ENCODE measurements around the gene SCAMP5. TPM values are rescaled to one million over a fixed set of nuclear protein-coding genes. Genes with fewer than 3 reads are reported as not detected.

SCAMP5 gene
- total RNA-seq, 1 experiment from 2014 or later: 70.1 TPM

DNA sequence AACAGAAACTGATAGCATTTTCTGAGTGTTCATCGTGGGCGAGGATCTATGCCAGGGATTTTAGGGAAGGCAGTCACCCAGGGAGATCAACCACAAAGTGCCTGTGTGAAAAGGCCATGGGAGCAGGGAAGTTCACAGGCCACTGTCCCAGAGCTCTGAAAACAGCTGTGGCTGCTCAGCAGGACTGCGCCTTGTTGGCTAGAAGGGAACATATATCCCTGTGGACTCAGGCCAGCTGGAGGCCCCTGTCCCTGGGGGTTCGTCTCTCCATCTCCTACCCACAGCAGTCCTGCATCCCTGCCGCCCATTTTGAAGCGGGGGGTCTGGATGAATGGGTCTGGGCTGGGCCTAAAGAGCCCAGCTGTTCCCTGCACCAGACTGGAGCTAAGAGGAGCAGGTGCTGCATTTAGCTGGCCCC, 55.8 kb downstream of the SCAMP5 start:
- Mint-ChIP-seq H3K27ac (no peak overlapping the region), H3K9me3 (no peaks in the 10 kb centered on the region), H3K4me3 (no peak overlapping the region), H3K4me1 (peaks cover 5% of the 10 kb centered on the region; the same call in 1 of the 2 replicates), H3K27me3 (ENCODE audit: low read depth) (no peaks in the 10 kb centered on the region), H3K36me3 (peaks cover 9% of the 10 kb centered on the region)
- CTCF ChIA-PET: interaction anchor here (1.2 kb wide), 1 partner anchor 153 kb away, joined by 4 read pairs; no protein-coding TSS in a partner anchor
- ATAC-seq (no peak), DNase-seq (ENCODE audit: low spot score) (no peak)
- POLR2A ChIA-PET: no interaction called here
- TF ChIP-seq ELF4 (CRISPR knock-in tag; IDR thresholded peaks at IDR 0.05; ENCODE audit: low read depth) (no peak), NFYB (CRISPR knock-in tag; conservative IDR thresholded peaks at IDR 0.05; ENCODE audit: low read depth) (no peak), MYBL2 (CRISPR knock-in tag; IDR thresholded peaks at IDR 0.05) (no peak), TP53 (CRISPR knock-in tag; IDR thresholded peaks at IDR 0.05) (no peak), ZBTB21 (CRISPR knock-in tag; IDR thresholded peaks at IDR 0.05; ENCODE audit: borderline replicate concordance) (no peak), JAZF1 (CRISPR knock-in tag; IDR thresholded peaks at IDR 0.05) (no peak)
- TF ChIP-seq, protein P1, sequence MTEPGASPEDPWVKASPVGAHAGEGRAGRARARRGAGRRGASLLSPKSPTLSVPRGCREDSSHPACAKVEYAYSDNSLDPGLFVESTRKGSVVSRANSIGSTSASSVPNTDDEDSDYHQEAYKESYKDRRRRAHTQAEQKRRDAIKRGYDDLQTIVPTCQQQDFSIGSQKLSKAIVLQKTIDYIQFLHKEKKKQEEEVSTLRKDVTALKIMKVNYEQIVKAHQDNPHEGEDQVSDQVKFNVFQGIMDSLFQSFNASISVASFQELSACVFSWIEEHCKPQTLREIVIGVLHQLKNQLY (CRISPR knock-in tag; IDR thresholded peaks at IDR 0.05): no peak
- TF ChIP-seq, protein P2, sequence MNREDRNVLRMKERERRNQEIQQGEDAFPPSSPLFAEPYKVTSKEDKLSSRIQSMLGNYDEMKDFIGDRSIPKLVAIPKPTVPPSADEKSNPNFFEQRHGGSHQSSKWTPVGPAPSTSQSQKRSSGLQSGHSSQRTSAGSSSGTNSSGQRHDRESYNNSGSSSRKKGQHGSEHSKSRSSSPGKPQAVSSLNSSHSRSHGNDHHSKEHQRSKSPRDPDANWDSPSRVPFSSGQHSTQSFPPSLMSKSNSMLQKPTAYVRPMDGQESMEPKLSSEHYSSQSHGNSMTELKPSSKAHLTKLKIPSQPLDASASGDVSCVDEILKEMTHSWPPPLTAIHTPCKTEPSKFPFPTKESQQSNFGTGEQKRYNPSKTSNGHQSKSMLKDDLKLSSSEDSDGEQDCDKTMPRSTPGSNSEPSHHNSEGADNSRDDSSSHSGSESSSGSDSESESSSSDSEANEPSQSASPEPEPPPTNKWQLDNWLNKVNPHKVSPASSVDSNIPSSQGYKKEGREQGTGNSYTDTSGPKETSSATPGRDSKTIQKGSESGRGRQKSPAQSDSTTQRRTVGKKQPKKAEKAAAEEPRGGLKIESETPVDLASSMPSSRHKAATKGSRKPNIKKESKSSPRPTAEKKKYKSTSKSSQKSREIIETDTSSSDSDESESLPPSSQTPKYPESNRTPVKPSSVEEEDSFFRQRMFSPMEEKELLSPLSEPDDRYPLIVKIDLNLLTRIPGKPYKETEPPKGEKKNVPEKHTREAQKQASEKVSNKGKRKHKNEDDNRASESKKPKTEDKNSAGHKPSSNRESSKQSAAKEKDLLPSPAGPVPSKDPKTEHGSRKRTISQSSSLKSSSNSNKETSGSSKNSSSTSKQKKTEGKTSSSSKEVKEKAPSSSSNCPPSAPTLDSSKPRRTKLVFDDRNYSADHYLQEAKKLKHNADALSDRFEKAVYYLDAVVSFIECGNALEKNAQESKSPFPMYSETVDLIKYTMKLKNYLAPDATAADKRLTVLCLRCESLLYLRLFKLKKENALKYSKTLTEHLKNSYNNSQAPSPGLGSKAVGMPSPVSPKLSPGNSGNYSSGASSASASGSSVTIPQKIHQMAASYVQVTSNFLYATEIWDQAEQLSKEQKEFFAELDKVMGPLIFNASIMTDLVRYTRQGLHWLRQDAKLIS (CRISPR knock-in tag; IDR thresholded peaks at IDR 0.05; ENCODE audit: borderline replicate concordance): no peak

DNA sequence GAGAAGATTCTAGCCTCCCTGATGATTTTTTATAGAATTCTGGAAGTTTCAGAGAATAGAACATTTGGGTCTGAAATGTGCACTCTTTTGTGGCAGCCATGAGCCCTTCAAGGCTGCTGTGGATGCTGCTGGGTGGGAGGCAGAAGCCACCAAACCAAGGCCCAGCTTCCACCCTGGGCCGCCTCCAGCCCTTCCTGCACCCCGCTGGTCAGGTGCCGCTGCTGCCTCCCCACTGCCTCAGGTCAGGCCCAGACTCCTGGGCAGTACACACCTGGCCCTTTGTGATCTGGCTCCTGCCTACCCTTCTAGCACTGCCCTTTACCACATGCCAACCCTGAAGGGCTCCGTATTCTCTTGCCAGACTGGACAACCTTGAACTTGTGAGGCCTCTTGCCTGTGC, 56.3 kb downstream of the SCAMP5 start:
- Mint-ChIP-seq H3K27me3 (ENCODE audit: low read depth) (no peaks in the 10 kb centered on the region), H3K9me3 (no peaks in the 10 kb centered on the region), H3K27ac (no peak overlapping the region; the same call in 1 of the 2 replicates), H3K4me1 (peaks cover under 1% of the 10 kb centered on the region; the same call in 1 of the 2 replicates), H3K36me3 (peaks cover 9% of the 10 kb centered on the region), H3K4me3 (no peak overlapping the region)
- ATAC-seq (no peak), DNase-seq (ENCODE audit: low spot score) (no peak)
- TF ChIP-seq CREB1 (CRISPR knock-in tag; IDR thresholded peaks at IDR 0.05) (no peak), KAT7 (CRISPR knock-in tag; IDR thresholded peaks at IDR 0.05; ENCODE audit: borderline replicate concordance) (no peak)
- TF ChIP-seq, protein P3, sequence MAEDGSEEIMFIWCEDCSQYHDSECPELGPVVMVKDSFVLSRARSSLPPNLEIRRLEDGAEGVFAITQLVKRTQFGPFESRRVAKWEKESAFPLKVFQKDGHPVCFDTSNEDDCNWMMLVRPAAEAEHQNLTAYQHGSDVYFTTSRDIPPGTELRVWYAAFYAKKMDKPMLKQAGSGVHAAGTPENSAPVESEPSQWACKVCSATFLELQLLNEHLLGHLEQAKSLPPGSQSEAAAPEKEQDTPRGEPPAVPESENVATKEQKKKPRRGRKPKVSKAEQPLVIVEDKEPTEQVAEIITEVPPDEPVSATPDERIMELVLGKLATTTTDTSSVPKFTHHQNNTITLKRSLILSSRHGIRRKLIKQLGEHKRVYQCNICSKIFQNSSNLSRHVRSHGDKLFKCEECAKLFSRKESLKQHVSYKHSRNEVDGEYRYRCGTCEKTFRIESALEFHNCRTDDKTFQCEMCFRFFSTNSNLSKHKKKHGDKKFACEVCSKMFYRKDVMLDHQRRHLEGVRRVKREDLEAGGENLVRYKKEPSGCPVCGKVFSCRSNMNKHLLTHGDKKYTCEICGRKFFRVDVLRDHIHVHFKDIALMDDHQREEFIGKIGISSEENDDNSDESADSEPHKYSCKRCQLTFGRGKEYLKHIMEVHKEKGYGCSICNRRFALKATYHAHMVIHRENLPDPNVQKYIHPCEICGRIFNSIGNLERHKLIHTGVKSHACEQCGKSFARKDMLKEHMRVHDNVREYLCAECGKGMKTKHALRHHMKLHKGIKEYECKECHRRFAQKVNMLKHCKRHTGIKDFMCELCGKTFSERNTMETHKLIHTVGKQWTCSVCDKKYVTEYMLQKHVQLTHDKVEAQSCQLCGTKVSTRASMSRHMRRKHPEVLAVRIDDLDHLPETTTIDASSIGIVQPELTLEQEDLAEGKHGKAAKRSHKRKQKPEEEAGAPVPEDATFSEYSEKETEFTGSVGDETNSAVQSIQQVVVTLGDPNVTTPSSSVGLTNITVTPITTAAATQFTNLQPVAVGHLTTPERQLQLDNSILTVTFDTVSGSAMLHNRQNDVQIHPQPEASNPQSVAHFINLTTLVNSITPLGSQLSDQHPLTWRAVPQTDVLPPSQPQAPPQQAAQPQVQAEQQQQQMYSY (CRISPR knock-in tag; IDR thresholded peaks at IDR 0.05): no peak
- TF ChIP-seq, protein P4, sequence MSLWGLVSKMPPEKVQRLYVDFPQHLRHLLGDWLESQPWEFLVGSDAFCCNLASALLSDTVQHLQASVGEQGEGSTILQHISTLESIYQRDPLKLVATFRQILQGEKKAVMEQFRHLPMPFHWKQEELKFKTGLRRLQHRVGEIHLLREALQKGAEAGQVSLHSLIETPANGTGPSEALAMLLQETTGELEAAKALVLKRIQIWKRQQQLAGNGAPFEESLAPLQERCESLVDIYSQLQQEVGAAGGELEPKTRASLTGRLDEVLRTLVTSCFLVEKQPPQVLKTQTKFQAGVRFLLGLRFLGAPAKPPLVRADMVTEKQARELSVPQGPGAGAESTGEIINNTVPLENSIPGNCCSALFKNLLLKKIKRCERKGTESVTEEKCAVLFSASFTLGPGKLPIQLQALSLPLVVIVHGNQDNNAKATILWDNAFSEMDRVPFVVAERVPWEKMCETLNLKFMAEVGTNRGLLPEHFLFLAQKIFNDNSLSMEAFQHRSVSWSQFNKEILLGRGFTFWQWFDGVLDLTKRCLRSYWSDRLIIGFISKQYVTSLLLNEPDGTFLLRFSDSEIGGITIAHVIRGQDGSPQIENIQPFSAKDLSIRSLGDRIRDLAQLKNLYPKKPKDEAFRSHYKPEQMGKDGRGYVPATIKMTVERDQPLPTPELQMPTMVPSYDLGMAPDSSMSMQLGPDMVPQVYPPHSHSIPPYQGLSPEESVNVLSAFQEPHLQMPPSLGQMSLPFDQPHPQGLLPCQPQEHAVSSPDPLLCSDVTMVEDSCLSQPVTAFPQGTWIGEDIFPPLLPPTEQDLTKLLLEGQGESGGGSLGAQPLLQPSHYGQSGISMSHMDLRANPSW (CRISPR knock-in tag; conservative IDR thresholded peaks at IDR 0.05; ENCODE audit: low read depth): no peak
- ChIA-PET POLR2A (no interaction called here), CTCF (interaction anchor here (1.2 kb wide), 1 partner anchor 153 kb away, joined by 4 read pairs; no protein-coding TSS in a partner anchor)

Measured in WTC11 (cell line).